GM21390 (cell line): ENCODE data around the gene CRYBB3.
"Not testable (repeated sequence)": the region's sequence is repeated elsewhere in the genome, so short reads cannot be mapped to it uniquely, and the experiment has no call there.

Experiments used
- ATAC-seq: cut with Tn5 transposase; IDR thresholded peaks from one replicate; pipeline ENCODE4 v1.9.1; 2021; ENCODE audit not compliant: unreplicated experiment

Gene CRYBB3

DNA sequence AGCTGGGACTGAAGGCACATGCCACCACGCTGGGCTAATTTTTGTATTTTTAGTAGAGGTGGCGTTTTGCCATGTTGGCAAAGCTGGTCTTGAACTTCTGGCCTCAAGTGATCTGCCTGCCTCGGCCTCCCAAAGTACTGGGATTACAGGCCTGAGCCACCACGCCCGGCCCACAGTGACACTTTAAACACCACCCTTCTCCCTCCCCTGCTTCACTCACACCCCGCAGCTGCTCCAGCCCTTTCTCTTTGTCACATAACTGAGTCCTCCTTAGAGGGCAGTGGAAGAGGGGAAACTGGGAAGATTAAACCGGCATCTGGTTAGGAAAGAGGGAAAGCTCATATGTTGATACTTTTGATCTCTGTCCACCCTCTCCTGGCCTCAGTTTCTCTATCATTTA is 4.9 kb downstream of the CRYBB3 start:
- not testable (repeated sequence) for ATAC-seq

DNA sequence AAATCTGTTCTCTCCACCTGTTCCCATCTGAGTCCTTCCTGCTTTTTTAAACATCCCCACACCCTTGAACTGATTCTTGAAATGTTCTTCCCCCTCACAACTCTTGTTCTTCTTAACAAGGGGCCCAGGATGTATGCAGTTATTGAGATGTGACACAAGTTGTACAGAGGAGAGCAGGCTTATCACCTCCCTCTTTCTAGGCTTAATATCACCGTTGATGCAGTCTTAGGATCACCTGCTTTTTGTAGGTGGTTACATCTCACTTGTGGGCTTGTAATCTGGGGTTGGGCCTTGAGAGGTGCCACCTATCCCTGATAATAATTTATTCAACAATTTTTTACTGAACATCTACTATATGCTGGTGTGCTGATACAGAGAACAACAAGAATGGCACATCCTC is 6.2 kb downstream of the CRYBB3 start:
- no peak for ATAC-seq

DNA sequence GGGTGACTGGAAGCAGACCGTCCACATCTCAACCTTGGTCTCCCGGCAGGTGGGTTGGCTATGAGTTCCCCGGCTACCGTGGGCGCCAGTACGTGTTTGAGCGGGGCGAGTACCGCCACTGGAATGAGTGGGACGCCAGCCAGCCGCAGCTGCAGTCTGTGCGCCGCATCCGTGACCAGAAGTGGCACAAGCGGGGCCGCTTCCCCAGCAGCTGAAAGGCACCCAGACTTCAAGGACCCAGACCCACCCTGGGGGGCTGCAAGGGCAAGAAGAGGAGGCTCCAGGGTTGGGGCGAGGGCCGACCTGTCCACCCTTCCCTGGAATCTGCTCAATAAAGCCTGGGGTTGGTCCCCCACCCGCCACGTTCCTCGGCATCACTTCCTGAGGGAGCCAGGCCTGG is 7.3 kb downstream of the CRYBB3 start:
- no peak for ATAC-seq

DNA sequence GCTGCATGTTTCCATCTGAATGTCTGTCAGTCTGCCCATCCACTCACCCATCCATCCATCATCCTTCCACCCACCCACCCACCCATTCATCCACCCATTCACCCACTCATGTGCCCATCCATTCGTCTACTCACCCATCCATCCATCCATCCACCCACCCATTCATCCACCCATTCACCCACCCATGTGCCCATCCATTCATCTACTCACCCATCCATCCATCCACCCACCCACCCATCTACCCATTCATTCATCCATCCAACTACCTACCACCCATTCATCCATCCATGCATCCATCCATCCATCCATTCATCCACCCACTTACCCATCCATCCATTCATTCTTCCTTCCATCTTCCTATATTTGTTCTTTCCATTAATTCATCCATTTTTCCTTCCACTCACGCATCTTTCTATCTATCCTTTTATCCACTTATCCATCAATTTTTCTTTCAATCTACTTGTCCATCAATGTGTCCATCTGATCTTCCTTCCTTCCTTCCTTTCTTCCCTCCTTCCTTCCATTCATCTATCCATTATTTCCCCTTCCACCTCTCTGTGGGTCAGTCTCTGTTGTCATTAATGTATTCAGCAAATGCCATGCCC is 8.0 kb downstream of the CRYBB3 start:
- ATAC-seq, result no peak

GRCh38 chr22:25208328-25208727 is 8.7 kb downstream of the CRYBB3 start:
- ATAC-seq, result no peak

DNA sequence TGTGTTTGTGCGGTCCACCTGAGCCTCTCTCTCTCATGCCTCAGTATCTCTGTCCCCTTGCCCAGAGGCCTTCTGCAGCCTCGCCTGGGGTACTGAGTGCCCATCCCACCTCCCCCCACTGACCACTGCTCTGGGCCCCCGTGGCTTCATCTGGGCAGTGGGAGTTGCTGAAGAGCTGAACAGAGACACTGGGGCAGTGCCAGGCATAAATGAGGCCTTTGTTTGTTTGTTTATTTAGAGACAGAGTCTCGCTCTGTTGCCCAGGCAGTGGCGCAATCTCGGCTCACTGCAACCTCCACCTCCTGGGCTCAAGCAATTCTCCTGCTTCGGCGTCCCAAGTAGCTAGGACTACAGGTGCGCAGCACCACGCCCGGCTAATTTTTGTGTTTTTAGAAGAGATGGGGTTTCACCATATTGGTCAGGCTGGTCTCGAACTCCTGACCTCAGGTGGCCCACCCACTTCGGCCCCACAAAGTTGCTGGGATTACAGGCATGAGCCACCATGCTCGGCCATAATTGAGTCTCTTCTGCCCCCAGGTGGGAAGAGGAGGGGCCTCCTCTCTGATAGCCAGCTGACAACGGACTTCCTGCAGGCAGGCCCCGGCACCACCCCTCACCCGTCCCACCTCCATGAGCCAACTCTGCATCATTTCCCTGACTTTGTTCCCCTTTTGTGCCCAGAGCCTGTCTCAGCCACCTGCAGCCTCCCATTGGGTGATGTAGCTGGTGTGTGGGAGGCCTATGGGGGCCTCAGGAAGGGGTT is 9.3 kb downstream of the CRYBB3 start:
- ATAC-seq, result no peak

GRCh38 chr22:25210793-25211192 is 11.1 kb downstream of the CRYBB3 start:
- ATAC-seq, result no peak

DNA sequence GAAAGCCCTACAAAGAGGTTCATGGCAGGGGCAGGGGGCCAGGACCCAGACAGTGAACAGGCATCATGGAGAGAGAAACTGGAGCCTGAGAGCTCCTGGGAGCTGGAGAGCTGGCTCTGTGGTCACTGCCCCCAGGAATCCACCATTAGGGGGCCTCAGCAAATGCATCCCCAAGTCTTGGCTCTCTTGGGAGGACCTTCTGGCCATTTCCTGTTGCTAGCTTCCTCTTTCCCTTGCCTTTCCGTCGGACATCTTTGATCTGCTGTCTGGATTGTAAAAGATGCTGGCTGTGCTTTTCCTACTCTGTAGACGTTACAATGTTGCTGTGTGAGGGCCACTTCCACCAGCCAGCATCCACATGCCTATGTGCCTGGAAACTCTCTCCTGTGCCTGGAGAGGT is 12.7 kb downstream of the CRYBB3 start:
- no peak for ATAC-seq

DNA sequence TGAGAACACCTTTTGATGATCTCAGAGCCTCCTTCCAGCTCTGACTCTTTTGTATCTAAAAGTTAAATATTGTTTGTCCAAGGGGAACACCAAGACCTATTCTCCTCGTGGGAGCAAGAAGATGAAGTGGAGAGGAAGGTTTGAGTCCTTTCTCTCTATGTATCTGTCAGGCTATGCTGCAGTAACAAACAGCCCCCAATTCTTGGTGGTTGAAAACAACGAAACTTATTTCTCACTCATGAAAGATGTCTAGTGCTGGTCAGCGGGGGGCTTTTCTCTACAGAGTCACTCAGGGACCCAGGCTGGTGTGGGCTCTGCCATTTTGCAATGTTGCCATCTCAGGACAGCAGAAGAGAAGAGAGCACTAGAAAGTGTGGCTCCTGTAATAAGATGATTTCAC is 13.6 kb downstream of the CRYBB3 start:
- no peak for ATAC-seq

DNA sequence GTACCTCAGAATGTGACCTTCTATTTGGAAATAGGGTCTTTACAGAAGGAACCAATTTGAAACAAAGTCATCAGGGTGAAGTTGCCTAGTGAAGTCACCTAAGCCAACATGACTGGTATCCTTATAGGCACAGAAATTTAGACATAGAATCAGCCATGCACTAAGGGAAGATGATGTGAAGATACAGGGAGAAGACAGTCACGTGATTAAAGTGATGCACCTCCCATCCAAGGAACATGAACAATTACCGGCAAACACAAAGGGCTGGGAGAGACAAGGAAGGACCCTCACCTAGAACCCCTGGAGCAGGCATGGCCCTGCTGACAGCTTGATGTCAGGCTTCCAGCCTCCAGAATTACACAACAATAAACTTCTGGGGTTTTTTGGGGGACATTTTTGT is 16.6 kb downstream of the CRYBB3 start:
- ATAC-seq, result no peak

DNA sequence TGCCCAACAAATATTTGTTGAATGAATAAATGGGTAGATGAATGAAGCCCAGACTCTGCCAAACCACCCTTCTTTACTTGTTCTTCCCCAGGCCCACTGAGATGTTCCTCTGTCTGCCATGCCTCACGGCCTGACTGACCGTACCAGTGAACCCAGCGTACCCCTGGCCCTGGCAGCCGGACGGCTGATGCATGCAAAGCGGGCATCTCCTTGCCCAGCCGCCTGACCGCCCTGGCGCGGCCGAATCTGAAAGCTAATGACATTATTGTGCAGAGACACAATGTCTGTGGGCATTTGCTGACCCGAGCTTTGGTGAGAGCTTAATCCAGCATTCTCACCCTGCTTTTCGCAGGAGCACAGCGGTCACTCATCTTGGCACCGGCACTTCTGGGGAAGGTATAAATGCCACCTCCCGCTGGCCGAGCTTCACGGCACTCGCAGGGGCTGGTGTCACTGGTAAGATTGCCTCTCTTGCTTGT is 19.6 kb downstream of the CRYBB3 start, which contains the start of gene CRYBB2:
Gene CRYBB2, plus strand, starts transcription at position 429 of the 479 bp plus-strand sequence. CDS start 1,791 bp downstream, outside the sequence.
- ATAC-seq, result no peak

DNA sequence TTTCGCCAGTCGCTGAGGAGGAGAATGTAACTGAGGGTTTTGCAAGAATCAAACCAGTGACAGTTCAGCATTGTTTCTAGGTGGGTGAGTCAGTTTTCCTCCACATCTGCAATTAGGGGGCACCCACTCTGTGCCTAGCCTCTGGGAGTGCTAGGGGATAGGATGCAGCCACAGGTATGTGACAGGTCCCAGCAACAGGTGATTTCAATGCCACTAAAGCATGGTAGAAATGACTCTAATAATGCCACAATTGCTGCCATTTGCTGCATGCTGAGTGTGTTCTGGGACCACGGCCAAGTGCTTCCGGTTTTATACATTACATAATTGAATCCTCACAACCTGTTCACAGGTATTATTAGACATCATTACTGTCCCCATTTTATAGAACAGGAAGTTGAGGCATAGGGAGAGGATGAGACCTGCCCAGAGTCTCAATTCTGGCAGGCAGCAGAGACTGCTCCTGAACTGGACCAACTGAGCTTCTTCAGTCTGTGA is 20.3 kb downstream of the CRYBB3 start:
- no peak for ATAC-seq

GRCh38 chr22:25221790-25222189 is 22.1 kb downstream of the CRYBB3 start:
- ATAC-seq, result no peak

DNA sequence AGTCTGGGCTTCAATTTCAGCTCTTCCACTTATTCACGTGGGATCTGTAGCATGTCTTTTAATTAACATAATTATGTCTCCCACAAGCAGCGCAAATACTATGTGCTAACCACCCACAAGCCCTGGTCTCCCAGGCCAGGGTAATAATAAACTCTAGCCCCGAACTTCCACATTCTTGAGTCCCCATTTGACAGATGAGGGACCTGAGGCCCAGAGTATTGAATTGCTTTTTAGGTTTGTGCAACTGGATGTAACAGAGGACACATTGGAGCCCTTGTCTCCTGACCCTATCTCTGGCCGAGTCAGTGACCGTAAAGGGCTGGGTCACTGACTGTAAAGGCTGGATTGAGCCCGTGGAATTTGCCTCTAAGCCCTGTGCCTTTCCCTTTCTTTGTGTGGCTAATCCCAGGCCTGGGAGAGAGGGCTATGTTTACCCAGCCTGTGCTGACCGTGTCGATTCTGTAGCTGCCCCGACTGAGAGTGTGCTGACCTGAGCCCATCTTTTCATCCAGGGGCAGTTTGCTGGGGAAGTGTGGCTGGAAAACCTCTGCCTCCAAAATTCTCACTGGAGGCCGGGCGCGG is 23.7 kb downstream of the CRYBB3 start:
- no peak for ATAC-seq

DNA sequence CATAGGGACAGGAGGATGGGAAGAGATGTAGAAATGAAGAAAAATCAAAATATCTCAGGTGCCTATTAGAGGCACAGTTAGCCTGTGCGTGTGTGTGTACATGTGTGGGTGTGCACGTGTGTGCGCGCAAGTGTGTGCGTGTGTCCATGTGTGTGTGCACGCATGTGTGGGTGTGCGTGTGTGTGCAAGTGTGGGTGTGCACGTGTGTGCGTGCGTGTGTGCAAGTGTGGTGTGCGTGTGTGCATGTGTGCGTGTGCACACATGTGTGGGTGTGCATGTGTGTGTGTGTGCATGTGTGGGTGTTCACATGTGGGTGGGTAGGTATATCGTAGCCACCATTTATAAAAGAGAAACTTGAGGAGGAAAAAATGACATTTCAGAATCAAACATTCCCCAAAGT is 29.2 kb downstream of the CRYBB3 start:
- no peak for ATAC-seq

DNA sequence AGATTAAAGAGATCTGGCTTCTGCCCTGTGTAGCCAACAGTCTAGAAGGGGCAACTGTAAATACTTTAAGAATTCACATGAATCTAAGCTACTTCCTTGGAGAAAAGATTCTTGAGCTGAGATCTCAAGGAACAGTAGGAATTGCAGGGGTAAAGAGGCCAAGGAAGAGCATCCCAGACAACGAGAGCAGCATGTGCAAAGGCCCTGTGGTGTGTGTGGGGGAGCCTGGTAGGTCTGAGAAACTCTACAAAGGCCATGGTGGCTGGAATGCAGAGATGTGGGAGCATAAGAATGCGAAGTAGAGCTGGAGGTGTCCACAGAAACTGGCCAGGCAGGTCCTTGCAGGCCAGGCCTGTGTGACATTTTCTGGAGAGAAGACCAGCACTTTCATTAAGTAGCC is 31.1 kb downstream of the CRYBB3 start:
- ATAC-seq, result not testable (repeated sequence)

GRCh38 chr22:25232301-25232700 is 32.6 kb downstream of the CRYBB3 start:
- ATAC-seq, result no peak

DNA sequence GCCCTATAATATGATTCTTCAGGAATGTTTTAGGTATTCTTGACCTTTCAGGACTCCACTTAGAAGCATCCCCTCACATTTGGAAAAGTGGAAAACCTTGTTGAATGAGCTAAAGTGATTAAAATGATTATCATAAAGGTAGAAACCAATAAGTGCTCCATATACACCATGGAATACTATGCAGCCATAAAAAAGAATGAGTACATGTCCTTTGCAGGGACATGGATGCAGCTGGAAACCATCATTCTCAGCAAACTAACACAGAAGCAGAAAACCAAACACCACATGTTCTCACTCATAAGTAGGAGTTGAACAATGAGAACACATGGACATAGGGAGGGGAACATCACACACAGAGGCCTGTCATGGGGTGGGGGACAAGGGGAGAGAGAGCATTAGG is 34.0 kb downstream of the CRYBB3 start:
- ATAC-seq, result not testable (repeated sequence)

GRCh38 chr22:25235547-25236290 is 36.1 kb downstream of the CRYBB3 start:
- no peak for ATAC-seq

DNA sequence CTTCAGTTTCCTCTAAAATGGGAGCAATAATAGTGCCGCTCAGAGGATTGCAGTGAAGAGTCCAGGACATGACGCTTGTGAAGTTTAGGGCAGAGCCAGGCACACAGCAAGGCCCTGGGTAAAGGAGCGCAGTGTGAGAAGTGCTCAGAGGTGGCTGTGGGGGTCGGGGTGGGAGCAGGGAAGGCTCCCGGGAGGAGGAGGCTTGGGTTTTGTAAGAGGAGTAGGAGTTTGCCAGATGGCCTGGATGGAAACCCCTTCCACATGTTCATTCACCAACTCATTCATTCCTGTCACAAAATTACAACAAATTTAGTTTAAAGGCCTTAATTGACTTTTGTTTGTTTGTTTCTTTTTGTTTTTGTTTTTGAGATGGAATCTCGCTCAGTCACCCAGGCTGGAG is 36.8 kb downstream of the CRYBB3 start:
- no peak for ATAC-seq

- no peak for ATAC-seq
Measured at GRCh38 chr22:25237503-25237902, 37.8 kb downstream of the CRYBB3 start.
